Heart right ventricle (tissue), 16 donors: ENCODE data around the gene EGR2. TPM values are rescaled to one million over a fixed set of nuclear protein-coding genes. Genes with fewer than 3 reads are reported as not detected.

Experiments used
- ATAC-seq, 8 donors: fragments of 200-7000 bp; cut with Tn5 transposase; one replicate each; pipeline ENCODE4 v1.9.1; 2020; ENCODE audit warnings: mild to moderate bottlenecking in 8 of 8, moderate library complexity in 8 of 8, moderate number of reproducible peaks in 1 of 8
- DNase-seq, 2 donors: peaks; one replicate each; pipeline ENCODE4 v3.0.0-alpha.2; 2020
- H3K27ac ChIP-seq, 10 donors: fragments of 200-600 bp; sonication (generic) in 2 of 10; one replicate each; pipeline versions ENCODE4 v1.5.0 to v1.8.0; 2020 to 2022; ENCODE audit warnings: mild to moderate bottlenecking in 3 of 10
- H3K27me3 ChIP-seq, 7 donors: fragments of 200-600 bp; one replicate each; pipeline ENCODE4 v1.8.0; 2021 to 2022; ENCODE audit warnings: mild to moderate bottlenecking in 2 of 7
- H3K36me3 ChIP-seq, 9 donors: fragments of 200-600 bp; sonication (generic) in 1 of 9; one replicate each; pipeline versions ENCODE4 v1.5.0 to v1.8.0; 2020 to 2022; ENCODE audit warnings: mild to moderate bottlenecking in 2 of 9
- H3K4me1 ChIP-seq, 9 donors: fragments of 200-600 bp; sonication (generic) in 1 of 9; one replicate each; pipeline versions ENCODE4 v1.5.0 to v1.8.0; 2020 to 2022; ENCODE audit warnings: mild to moderate bottlenecking in 4 of 9
- H3K4me3 ChIP-seq, 10 donors: fragments of 200-600 bp; sonication (generic) in 2 of 10; one replicate each; pipeline versions ENCODE4 v1.5.0 to v1.8.0; 2020 to 2022; ENCODE audit warnings: mild to moderate bottlenecking in 7 of 10, moderate library complexity in 2 of 10
- H3K9me3 ChIP-seq, 11 donors: fragments of 200-600 bp in 10 of 11; sonication (generic) in 2 of 11; one replicate each; pipeline versions ENCODE4 v1.5.0 to v1.8.0; 2013 to 2022; ENCODE audit warnings: mild to moderate bottlenecking in 2 of 11, control low read depth in 1 of 11, moderate library complexity in 1 of 11
- WGBS, 2 donors: extraction: QIAGEN DNeasy Blood & Tissue Kit; methylation state at CpG; one replicate each; pipeline ENCODE4 v1.1.7; 2013; ENCODE audit warnings: inconsistent platforms in 1 of 2; 5-methylcytosine and 5-hydroxymethylcytosine counted together
- intact Hi-C, 10 donors: fragments of 100-400 bp; cut with DNase I; formaldehyde crosslinking; loops; one replicate each; pipeline versions ENCODE4 v1.11.1 to v1.14.2; 2022
- polyA plus RNA-seq, 2 donors: library from polyadenylated mRNA; stranded (reverse); fragments of 200-250 nt; gene quantifications; one replicate each; pipeline ENCODE4 v1.2.3, GENCODE V29; 2013
- total RNA-seq, 10 donors: library from RNA; stranded (reverse); fragmentation: NEBNext Ultra II Directional in 3 of 10; extraction: Animal tissue kit (Norgen Biotek cat#: 25700) in 3 of 10; gene quantifications; one replicate each; pipeline versions ENCODE4 v1.2.1 to v1.2.4, GENCODE V29; 2021 to 2023
- TF ChIP-seq, protein P1 (sequence below), 9 donors: fragments of 200-600 bp; sonication (generic) in 2 of 9; IDR thresholded peaks; one replicate each; pipeline versions ENCODE4 v1.5.0 to v1.8.0; 2021 to 2022; ENCODE audit warnings: antibody characterized with exemption in 9 of 9, mild to moderate bottlenecking in 5 of 9, moderate library complexity in 1 of 9
- donor health status: Arrhythmogenic right ventricular cardiomyopathy.
- donor health status: ischemic (EF 13 %, LVEDD 7.1; RV severe dilation, severe dysfunction).
- donor health status: healthy with polysubstance abuse.
- donor health status: DM: no; HTN: yes; CAD: no.
- donor health status: DM: no; HTN: no; CAD: no.
- donor health status: ischemic (EF 25% LVEDD 6.9; RV normal size, moderate dysfunction).
- donor health status: ischemic (EF 25% LVEDD 5.7; RV mildly dilated, moderate dysfunction).
- donor health status: healthy.
- donor health status: DM: yes; HTN: yes; CAD: no.
- donor health status: Ischemic cardiomyopathy.
- donor health status: ischemic (EF 35%, LVEDD 5.7; RV mildly dilated, moderate dysfunction).
- donor health status: nonischemic (EF 11% LVEDD 7.7; RV severe dilation, severe dysfunction).
- donor health status: DM: yes; HTN: yes; CAD: no.
- donor health status: PGD.
- donor health status: ischemic (EF 29% LVEDD 5.4; RV normal size, mild dysfunction).
- donor health status: nonischemic (EF 23%, LVEDD 6.1; RV moderate dilation, normal function).

The EGR2 gene
- total and polyA plus RNA-seq, 12 donors: 0.49 to 19.3 (median 2.9) TPM

DNA sequence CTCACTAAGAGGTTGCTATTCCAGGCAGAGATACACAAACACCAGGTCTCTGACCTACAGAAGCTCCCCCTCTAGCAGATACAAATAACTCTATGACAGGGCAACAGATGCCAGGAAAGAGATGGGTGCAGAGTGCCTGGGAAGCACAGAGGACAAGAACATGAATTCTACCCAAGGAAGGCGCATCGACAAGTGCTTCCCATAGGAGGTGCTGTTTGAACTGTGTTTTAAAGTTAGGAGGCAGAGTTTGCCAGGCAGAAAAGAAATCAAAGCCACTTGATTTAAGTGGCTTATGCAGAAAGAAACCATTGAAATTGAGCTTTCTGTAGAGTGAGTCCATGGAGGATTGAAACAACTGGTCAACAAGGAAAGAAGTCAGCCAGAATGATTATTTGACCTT lies 35.3 kb upstream of the EGR2 start:
- DNase-seq (no peak), ATAC-seq (no peak)
- Histone ChIP-seq H3K27ac (no peak overlapping the region), H3K27me3 (peaks cover 0 to 4% (median 0%) of the 10 kb centered on the region in 7 donors), H3K4me1 (peaks cover 0 to 21% (median 0%) of the 10 kb centered on the region in 9 donors), H3K36me3 (no peaks in the 10 kb centered on the region), H3K9me3 (peaks cover 0 to 18% (median 12%) of the 10 kb centered on the region in 11 donors), H3K4me3 (no peak overlapping the region)
- 35 to 80% methylated on average over 2 of the region's 2 CpGs for WGBS, 2 donors
- intact Hi-C loops: no loop called here
- TF ChIP-seq, protein P1, sequence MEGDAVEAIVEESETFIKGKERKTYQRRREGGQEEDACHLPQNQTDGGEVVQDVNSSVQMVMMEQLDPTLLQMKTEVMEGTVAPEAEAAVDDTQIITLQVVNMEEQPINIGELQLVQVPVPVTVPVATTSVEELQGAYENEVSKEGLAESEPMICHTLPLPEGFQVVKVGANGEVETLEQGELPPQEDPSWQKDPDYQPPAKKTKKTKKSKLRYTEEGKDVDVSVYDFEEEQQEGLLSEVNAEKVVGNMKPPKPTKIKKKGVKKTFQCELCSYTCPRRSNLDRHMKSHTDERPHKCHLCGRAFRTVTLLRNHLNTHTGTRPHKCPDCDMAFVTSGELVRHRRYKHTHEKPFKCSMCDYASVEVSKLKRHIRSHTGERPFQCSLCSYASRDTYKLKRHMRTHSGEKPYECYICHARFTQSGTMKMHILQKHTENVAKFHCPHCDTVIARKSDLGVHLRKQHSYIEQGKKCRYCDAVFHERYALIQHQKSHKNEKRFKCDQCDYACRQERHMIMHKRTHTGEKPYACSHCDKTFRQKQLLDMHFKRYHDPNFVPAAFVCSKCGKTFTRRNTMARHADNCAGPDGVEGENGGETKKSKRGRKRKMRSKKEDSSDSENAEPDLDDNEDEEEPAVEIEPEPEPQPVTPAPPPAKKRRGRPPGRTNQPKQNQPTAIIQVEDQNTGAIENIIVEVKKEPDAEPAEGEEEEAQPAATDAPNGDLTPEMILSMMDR (IDR thresholded peaks at IDR 0.05): peak in 3 of 9 donors; percentile 8 to 27 (median 13)

DNA sequence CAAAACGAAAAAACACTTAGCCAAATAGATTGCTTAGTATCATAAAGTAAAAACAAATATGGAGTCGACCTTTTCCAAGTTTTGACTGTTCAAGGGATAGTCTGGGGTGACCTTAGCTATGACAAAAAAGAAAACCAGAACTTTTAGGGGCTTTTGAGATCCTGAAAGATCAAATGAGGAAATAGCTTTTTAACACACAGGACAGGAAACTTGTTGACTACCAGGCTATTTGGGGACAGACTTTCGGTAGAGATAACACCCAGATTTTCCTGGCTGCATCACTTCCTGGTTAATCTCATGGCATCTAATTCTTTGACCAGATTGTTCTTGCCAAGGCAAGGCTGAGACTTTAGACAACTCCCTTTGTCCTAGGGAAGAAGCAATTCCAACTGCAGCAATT lies 34.5 kb upstream of the EGR2 start:
- Histone ChIP-seq H3K4me1 (peaks cover 0 to 18% (median 0%) of the 10 kb centered on the region in 9 donors), H3K27ac (no peak overlapping the region), H3K9me3 (peaks cover 0 to 18% (median 12%) of the 10 kb centered on the region in 11 donors), H3K27me3 (peaks cover 0 to 4% (median 0%) of the 10 kb centered on the region in 7 donors), H3K4me3 (no peak overlapping the region), H3K36me3 (no peaks in the 10 kb centered on the region)
- no peak for DNase-seq
- 51 to 61% methylated on average over 3 of the region's 3 CpGs for WGBS, 2 donors
- no peak for ATAC-seq
- intact Hi-C loops: no loop called here
- TF ChIP-seq, protein P1 (IDR thresholded peaks at IDR 0.05): no peak

DNA sequence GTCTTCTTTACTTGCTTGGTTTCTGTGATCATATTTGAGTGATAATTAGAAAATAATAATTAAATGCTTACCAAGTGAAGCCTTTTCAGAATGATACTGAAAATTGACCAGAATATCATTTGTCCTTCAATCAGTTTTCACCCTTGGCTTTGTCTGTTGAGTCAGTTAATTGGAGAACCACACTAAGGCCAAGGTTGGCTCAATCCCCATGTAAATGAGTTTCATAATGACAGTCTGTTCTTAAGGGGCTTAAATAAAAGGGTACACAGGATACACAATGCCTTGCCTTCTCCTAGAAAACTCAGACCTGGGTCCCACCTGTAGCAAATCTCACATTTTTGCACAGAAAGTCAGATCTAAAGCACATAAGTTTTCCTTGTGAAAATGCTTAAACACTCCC lies 31.3 kb upstream of the EGR2 start:
- Histone ChIP-seq H3K4me1 (peaks cover 0 to 7% (median 0%) of the 10 kb centered on the region in 9 donors), H3K4me3 (no peak overlapping the region), H3K27me3 (no peaks in the 10 kb centered on the region), H3K27ac (no peak overlapping the region), H3K9me3 (peaks cover 0 to 18% (median 12%) of the 10 kb centered on the region in 11 donors), H3K36me3 (no peaks in the 10 kb centered on the region)
- intact Hi-C loops: loop anchor here in 2 of 10 donors (10.0 kb wide), 2 partner anchors 207 to 237 kb away; no protein-coding TSS in a partner anchor
- no peak for DNase-seq
- ATAC-seq: no peak
- TF ChIP-seq, protein P1 (IDR thresholded peaks at IDR 0.05): no peak

DNA sequence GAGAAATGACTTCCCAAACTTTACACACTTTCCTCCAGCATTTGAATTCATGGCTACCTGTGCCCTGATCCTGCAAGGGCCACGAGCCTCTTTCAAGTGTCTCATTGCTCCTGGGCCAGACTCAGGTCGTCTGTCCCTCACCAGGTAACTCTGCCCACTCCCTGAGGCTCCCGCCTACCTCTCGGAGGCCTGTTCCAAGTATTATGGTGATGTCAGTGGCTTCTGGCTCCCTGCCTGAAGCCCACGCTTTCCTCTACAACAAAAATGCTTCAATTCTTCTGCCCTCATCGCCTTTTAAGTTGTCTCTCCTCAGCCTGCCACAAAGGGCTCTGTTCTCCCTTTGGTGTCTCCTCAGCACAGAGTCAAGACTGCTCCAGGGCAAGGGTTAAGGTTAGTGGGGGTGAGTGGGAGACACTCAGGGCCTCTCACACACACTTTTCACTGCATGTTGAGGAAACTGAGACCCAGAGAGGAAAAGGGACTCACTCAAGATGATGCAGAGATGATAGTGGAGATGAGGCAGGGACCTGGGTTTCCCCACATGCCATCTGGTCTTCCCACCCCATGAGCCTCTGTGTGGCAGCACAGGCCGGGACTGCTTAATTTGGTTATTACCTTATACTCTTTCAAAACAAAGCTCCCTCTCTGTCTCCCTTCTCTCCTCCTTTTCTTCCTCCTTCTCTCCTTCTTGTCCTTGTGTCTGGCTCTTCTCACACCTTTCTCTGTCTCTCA lies 28.3 kb upstream of the EGR2 start:
- Histone ChIP-seq H3K9me3 (peaks cover 0 to 18% (median 12%) of the 10 kb centered on the region in 11 donors), H3K27ac (no peak overlapping the region), H3K4me3 (no peak overlapping the region), H3K27me3 (no peaks in the 10 kb centered on the region), H3K4me1 (no peaks in the 10 kb centered on the region), H3K36me3 (no peaks in the 10 kb centered on the region)
- TF ChIP-seq, protein P1 (IDR thresholded peaks at IDR 0.05): no peak
- WGBS, 2 donors: 73 to 76% methylated on average over 7 of the region's 7 CpGs
- no peak for ATAC-seq
- DNase-seq: no peak
- intact Hi-C loops: loop anchor here in 2 of 10 donors (10.0 kb wide), 2 partner anchors 210 to 240 kb away; no protein-coding TSS in a partner anchor
